Calu3 (cell line): ENCODE results near the gene CIB2. TPM values are rescaled to one million over a fixed set of nuclear protein-coding genes. Genes with fewer than 3 reads are reported as not detected.

ENCODE experiments used
- BruUV-seq: library from RNA; stranded (reverse); fragments of 400-500 nt; replicated peaks from 2 replicates; lab custom pipeline; 2021; lab: Mats Ljungman, UMichigan
- CTCF ChIA-PET: fragments of 300-600 bp; sonication (Branson Sonifier 250); formaldehyde crosslinking; loops from one replicate; lab custom pipeline; 2022; ENCODE audit warnings: antibody characterized with exemption; lab: Charles Lee
- DNase-seq: peaks from one replicate; pipeline ENCODE4 v3.0.0; 2022
- H3K27ac Mint-ChIP-seq: one replicate; pipeline ENCODE4 v1.8.0; 2022; ENCODE audit warnings: mixed read lengths; ENCODE audit not compliant: unreplicated experiment
- H3K27me3 Mint-ChIP-seq: one replicate; pipeline ENCODE4 v1.8.0; 2022; ENCODE audit warnings: mixed read lengths; ENCODE audit not compliant: unreplicated experiment
- H3K36me3 Mint-ChIP-seq: one replicate; pipeline ENCODE4 v1.8.0; 2022; ENCODE audit warnings: mild to moderate bottlenecking, moderate library complexity, mixed read lengths; ENCODE audit not compliant: insufficient read depth, unreplicated experiment
- H3K4me1 Mint-ChIP-seq: one replicate; pipeline ENCODE4 v1.8.0; 2022; ENCODE audit warnings: mild to moderate bottlenecking, low read depth, mixed read lengths; ENCODE audit not compliant: unreplicated experiment
- H3K4me3 Mint-ChIP-seq: one replicate; pipeline ENCODE4 v1.8.0; 2022; ENCODE audit warnings: mild to moderate bottlenecking, low read depth, moderate library complexity, mixed read lengths; ENCODE audit not compliant: unreplicated experiment
- H3K9me3 Mint-ChIP-seq: one replicate; pipeline ENCODE4 v1.8.0; 2022; ENCODE audit warnings: low read depth, mixed read lengths; ENCODE audit not compliant: unreplicated experiment
- CTCF ChIP-seq: fragments of 200-600 bp; IDR thresholded peaks from one replicate; pipeline ENCODE4 v1.8.0; 2022; ENCODE audit warnings: antibody characterized with exemption; ENCODE audit not compliant: unreplicated experiment
- intact Hi-C: fragments of 100-400 bp; cut with micrococcal nuclease; formaldehyde crosslinking; loops from one replicate; pipeline ENCODE4 v1.10.0; 2022; ENCODE audit not compliant: unreplicated experiment
- total RNA-seq: library from RNA; stranded (reverse); gene quantifications from 2 replicates; pipeline ENCODE4 v1.2.3, GENCODE V29; 2022

Gene CIB2
- total RNA-seq, 1 experiment from 2014 or later: 15.7 TPM

DNA sequence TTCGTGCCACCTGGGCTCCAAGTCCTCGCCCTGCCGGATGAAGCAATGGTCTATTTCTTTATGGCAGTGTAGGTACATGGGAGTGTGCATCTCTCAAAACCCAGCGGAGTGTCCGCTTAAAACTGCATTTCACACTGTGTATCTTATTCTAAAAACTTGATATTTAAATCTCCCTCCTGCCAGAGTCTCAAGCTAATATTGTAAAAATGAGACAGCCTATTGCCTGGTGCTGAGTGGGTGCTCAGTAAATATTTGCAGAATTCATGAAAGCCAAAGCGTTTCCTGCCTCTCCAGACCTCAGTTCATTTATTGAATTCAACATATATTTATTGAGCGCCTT lies 53.4 kb downstream of the CIB2 start:
- CTCF ChIA-PET: no interaction called here
- peaks cover 32% of the 10 kb centered on the region for H3K36me3 Mint-ChIP-seq
- no peak for DNase-seq
- intact Hi-C loops: no loop called here
- peak overlapping the region; percentile 85 for H3K4me3 Mint-ChIP-seq
- H3K27ac Mint-ChIP-seq: no peak overlapping the region
- BruUV-seq: no TSS peak
- H3K4me1 Mint-ChIP-seq: peaks cover 28% of the 10 kb centered on the region
- no peak for TF ChIP-seq CTCF
- no peaks in the 10 kb centered on the region for H3K9me3 Mint-ChIP-seq
- H3K27me3 Mint-ChIP-seq: no peaks in the 10 kb centered on the region

DNA sequence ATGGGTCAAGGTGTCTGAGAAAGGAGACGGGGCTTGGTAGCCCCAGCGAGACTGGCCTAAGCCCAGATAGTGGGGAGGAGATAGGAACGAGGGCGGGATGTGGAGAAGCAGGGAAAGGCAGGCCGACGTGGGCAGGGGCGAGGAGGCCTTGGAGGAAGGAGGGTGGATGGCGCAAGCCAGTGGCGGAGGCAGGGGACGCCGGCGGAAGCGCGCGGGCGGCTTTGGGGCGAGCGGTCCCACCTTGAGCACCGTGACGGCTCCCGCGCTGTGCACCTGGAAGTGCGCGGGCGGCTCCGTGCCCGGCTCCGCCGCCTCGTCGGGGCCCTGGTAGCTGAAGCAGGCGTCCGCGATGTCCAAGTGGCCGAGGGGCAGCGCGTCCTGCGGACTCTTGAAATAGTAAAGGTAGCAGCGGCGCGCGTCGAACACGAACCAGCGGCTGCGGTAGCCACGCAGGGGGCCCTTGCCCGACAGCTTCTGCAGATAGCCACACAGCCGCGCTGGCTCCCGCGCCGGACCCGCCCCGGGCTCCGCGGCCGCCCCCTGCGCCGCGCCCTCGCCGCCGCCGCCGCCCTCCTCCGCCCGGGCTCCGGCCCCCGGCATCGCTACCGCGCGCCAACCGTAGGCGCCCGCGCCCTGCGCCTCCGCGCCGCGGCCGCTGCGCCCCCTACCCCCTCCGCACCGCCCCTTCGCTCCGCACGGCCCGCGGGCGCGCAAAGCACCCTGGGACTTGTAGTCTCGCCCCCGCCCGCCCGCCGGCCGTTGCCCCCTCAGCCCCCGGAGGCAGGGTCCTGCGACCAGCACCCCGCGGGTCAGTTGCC lies 54.0 kb downstream of the CIB2 start, which contains the start of gene TBC1D2B:
TBC1D2B (minus strand) TSS at position 659 of the 818 bp plus-strand sequence; CDS start at position 600, 59 bp downstream.
- no peak for TF ChIP-seq CTCF
- Mint-ChIP-seq H3K4me3 (peak within 1 kb of the TSS; percentile 85), H3K27me3 (no peaks in the 10 kb centered on the region), H3K4me1 (peaks cover 29% of the 10 kb centered on the region), H3K9me3 (no peaks in the 10 kb centered on the region), H3K36me3 (peaks cover 32% of the 10 kb centered on the region), H3K27ac (peak within 1 kb of the TSS; percentile 38)
- DNase-seq: peak; percentile 75
- BruUV-seq: no TSS peak
- CTCF ChIA-PET: interaction anchor here (0.6 kb wide), 1 partner anchor 20 kb away, joined by 3 read pairs; no protein-coding TSS in a partner anchor
- intact Hi-C loops: no loop called here

DNA sequence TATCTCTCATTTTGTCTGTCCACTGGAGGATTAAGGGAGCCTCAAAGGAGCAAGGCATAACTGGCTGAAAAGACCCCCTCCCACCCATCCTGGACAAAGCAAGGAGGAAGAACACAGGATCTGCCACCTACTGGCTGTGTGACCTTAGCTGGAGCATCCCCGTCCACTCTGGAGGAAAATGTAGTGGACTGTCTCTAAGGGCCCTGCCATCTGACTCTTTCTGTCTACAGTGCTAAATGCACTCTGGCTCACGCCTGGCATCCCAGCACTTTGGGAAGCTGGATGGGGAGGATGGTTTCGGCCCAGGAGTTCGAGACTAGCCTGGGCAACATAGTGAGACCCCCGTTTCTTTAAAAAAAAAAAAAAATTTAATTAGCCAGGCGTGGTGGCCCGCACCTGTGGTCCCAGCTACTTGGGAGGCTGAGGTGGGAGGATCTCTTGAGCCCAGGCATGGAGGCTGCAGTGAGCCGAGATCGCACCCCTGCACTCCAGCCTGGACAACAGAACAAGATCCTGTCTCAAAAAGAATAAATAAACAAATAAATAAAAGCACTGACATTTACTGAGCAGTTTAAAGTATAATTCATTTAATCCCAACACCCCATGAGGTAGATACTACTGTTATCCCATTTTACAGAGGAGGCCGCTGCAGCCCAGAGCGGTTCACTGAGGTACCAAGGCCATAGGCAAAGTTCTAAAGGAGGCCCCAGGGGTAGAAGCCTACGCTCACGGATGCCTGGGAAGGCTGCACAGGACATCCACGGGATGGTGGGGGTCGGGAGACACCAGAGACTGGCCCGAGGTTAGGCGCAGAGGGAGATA lies 54.8 kb downstream of the CIB2 start:
- H3K4me3 Mint-ChIP-seq: peak overlapping the region; percentile 85
- no peak for DNase-seq
- CTCF ChIA-PET: interaction anchor here (0.6 to 1.3 kb wide), 3 partner anchors 15 to 32 kb away, joined by 3 to 4 read pairs (median 4); no protein-coding TSS in a partner anchor
- peaks cover 28% of the 10 kb centered on the region for H3K4me1 Mint-ChIP-seq
- no peaks in the 10 kb centered on the region for H3K27me3 Mint-ChIP-seq
- no peaks in the 10 kb centered on the region for H3K9me3 Mint-ChIP-seq
- intact Hi-C loops: no loop called here
- peak overlapping the region; percentile 54 for H3K27ac Mint-ChIP-seq
- BruUV-seq: TSS peak; percentile 21
- H3K36me3 Mint-ChIP-seq: peaks cover 32% of the 10 kb centered on the region
- peak; percentile 14 for TF ChIP-seq CTCF

- Mint-ChIP-seq H3K27ac (peak overlapping the region; percentile 54), H3K27me3 (no peaks in the 10 kb centered on the region), H3K4me3 (peak overlapping the region; percentile 85), H3K4me1 (peaks cover 28% of the 10 kb centered on the region), H3K9me3 (no peaks in the 10 kb centered on the region), H3K36me3 (peaks cover 32% of the 10 kb centered on the region)
- no peak for TF ChIP-seq CTCF
- BruUV-seq: no TSS peak
- intact Hi-C loops: no loop called here
- CTCF ChIA-PET: interaction anchor here (0.6 to 1.3 kb wide), 4 partner anchors 14 to 619 kb away, joined by 4 to 5 read pairs (median 4); no protein-coding TSS in a partner anchor
- DNase-seq: peak; percentile 53
These were observed 55.6 kb downstream of the CIB2 start for GRCh38 chr15:78075490-78076230.
